Measurements from ENCODE around the gene ASPSCR1.
"Not testable (repeated sequence)": the region's sequence is repeated elsewhere in the genome, so short reads cannot be mapped to it uniquely, and the experiment has no call there.

The ASPSCR1 gene

DNA sequence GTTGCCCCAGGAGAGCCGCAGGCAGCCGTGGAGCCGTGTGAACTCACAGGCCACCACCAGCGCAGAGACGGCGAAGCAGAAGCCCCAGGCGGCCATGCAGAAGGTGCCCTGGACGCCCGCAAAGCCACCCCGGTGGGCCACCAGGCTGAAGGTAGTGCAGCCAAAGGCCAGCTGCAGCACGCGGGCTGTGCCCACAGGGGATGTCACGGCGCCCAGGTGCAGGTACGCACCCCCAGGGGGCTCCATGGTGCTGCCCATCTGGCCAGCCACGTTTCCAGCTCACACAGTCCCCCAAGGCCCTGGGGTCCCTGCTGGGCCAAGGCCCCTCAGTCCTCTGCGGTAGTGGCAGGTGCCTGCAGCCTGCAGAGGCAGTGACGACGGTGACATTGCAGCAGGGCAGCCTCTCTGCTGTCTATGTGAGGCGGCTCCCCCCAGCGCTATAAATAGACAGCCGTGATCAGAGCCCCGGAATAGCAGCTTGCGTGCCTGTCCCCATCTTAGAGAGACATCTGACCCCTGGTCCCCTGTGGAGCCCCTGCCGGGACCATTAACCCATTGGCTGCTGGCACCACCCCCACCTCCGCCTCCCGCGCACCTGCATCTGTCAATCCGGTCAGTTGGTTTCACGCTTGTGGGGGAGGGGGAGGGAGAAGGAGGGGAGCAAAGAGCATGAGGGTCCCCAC is 35.8 kb upstream of the ASPSCR1 start:
- no peak for DNase-seq (ENCODE audit: low read depth)

DNA sequence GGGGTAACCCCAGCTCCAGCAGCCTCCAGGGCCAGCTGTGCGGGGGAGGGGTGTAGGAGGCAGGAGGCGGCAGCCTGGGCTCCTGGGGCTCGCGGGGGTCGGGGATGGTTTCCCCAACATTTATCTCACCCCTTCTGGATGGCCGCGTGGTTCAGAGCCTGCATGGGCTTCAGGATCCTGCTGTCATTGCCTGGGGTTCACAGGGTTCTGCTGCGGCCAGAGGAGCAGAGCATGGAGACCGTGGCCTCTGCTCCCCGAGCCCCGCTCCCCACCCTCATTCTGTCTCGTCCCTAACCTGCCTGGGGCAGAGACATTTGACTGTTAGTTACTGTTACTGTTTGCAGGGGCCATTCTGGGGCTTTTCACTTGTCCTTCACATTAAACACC is 35.3 kb upstream of the ASPSCR1 start:
- DNase-seq (ENCODE audit: low read depth) = no peak

- DNase-seq (ENCODE audit: low read depth) = no peak
These were observed 32.6 kb upstream of the ASPSCR1 start for GRCh38 chr17:81944858-81945257.

DNA sequence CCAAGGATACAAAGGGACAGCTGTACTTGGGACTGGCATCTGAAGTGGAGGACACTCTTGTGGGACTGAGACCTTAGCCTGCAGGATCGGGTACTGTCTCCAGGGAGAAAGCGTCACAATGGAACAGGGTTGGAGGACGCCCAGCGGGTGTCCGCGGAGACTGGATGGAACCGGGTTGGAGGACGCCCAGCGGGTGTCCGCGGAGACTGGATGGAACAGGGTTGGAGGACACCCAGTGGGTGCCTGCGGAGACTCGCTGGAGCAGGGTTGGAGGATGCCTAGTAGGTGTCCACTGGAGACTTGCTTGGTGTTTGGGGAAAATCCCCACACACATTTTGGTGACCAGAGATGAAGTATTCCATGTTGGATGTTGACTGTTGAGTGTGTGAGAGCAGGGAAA is 30.2 kb upstream of the ASPSCR1 start, which contains the start of gene MYADML2:
Gene MYADML2 (minus strand): TSS at position 45 of the 400 bp plus-strand sequence. CDS start 5,492 bp downstream, outside the sequence.
- DNase-seq (ENCODE audit: low read depth) = no peak

GRCh38 chr17:81948635-81949378 is 28.6 kb upstream of the ASPSCR1 start:
- DNase-seq (ENCODE audit: low read depth) = no peak

DNA sequence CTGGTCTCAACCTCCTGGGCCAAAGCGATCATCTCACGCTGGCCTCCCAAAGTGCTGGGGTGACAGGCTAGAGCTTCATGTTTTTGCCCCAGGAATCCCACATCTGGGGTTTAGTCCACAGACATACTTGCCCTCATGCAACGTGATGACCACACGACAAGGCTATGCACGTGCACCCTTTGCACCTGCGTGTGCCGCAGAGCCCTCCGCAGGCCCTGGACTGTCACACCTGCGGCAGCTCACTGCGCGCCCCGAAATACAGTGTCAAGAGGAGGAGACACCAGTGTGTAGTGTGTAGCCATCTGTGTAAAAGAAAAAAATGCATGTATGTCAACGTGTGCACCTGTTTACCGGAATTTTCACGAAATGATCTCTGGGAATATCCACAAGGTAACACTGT is 26.9 kb upstream of the ASPSCR1 start:
- DNase-seq (ENCODE audit: low read depth) = no peak

DNA sequence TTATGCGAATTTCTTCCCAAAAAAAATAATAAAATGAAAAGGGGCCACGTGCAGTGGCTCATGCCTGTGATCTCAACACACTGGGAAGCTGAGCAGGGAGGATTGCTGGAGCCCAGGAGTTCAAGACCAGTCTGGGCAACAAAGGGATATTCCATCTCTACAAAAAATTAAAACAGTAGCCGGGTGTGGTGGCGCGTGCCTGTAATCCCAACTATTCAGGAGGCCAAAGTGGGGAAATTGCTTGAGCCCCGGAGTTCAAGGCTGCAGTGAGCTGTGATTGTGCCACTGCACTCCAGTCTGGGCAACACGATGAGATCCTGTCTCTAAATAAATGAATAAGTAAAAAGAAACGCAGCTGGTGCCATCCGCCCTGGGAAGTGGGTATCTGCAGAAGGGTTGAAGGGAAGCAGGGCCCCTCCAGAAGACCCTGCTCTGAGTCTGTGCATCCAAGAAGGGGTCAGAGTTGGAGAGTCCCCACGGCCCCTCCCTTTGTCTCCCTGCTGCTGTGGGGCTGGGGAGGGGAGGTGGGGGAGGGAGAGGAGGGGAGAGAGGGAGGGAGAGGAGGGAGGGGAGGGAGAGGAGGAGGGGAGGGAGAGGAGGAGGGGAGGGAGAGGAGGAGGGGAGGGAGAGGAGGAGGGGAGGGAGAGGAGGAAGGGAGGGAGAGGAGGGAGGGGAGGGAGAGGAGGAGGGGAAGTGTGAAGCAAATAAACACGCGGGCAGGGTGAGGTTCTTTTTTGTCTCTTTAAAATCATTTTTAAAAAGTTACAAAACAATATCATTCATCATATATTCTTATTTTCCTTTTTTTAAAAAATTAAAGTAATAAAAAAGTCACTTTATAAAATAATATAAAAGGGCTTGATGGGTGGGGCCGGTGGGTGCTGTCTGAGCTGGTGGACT is 25.4 kb upstream of the ASPSCR1 start:
- no peak for DNase-seq (ENCODE audit: low read depth)

GRCh38 chr17:81952792-81953228 is 24.6 kb upstream of the ASPSCR1 start:
- no peak for DNase-seq (ENCODE audit: low read depth)

GRCh38 chr17:81953443-81953842 is 24.0 kb upstream of the ASPSCR1 start:
- not testable (repeated sequence) for DNase-seq (ENCODE audit: low read depth)

DNA sequence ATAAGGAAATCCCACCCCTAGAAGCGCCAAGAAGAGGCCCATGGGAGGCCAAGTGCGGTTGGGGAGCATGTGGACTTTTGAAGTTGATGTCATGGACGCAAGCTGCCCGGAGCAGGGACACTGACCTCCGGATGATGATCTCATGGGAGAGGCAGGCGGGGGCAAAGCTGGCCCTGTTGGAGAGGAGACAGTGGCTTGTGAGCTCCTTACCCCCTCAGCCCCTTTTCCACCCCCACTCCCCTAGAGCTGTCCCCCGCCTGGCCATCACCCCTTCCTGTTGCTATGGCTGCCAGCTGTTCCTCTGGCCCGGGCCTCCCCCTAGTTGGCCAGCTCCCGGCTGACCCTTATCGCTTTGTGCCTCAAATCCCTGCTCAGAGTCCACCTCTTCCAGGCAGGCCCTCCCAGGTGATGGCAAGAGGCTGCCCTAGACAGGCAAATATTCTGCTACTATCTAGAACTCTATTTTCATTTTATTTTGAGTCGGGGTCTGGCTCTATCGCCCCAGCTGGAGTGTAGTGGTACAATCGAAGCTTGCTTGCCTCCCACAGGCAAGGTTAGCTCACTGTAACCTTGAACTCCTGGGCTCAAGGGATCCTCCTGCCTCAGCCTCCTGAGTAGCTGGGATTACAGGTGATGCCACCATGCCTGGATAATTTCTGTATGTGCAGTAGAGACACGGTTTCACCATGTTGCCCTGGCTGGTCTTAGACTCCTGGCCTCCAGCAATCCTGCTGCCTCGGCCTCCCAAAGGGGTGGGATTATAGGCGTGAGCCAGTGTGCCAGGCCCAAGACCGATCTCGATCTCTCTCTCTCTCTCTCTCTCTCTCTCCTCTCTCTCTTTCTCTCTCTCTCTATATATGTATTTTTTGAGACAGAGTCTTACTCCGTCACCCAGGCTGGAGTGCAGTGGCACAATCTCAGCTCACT is 23.0 kb upstream of the ASPSCR1 start:
- no peak for DNase-seq (ENCODE audit: low read depth)

DNA sequence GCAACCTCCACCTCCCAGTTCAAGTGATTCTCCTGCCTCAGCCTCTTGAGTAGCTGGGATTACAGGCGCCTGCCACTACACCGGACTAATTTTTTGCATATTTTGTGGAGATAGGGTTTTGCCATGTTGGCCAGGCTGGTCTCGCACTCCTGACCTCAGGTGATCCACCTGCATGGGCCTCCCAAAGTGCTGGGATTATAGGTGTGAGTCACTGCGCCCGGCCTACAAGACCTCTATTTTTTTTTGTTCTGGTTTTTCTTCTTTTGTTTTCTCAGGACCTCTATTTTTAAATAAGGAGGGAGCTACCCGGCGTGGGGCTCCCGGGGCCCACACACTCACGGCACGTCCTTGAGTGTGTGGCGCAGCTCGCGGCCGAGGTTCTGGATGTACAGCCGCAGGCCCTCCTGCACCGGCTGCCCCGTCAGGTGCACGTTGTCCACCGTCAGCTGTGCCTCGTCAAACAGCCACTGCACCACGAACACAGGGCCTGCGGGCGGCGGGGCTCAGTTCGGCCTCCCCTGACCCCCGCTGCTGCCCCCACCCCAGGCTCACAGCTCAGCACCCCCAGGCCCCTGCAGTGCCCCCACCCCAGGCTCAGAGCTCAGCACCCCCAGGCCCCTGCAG is 22.3 kb upstream of the ASPSCR1 start:
- DNase-seq (ENCODE audit: low read depth) = no peak

GRCh38 chr17:81955756-81956544 is 21.5 kb upstream of the ASPSCR1 start:
- DNase-seq (ENCODE audit: low read depth) = no peak

GRCh38 chr17:81956607-81957589 is 20.5 kb upstream of the ASPSCR1 start:
- DNase-seq (ENCODE audit: low read depth) = no peak

GRCh38 chr17:81957691-81958432 is 19.6 kb upstream of the ASPSCR1 start:
- no peak for DNase-seq (ENCODE audit: low read depth)

- DNase-seq (ENCODE audit: low read depth) = no peak
These were observed 18.6 kb upstream of the ASPSCR1 start for GRCh38 chr17:81958633-81959342.

DNA sequence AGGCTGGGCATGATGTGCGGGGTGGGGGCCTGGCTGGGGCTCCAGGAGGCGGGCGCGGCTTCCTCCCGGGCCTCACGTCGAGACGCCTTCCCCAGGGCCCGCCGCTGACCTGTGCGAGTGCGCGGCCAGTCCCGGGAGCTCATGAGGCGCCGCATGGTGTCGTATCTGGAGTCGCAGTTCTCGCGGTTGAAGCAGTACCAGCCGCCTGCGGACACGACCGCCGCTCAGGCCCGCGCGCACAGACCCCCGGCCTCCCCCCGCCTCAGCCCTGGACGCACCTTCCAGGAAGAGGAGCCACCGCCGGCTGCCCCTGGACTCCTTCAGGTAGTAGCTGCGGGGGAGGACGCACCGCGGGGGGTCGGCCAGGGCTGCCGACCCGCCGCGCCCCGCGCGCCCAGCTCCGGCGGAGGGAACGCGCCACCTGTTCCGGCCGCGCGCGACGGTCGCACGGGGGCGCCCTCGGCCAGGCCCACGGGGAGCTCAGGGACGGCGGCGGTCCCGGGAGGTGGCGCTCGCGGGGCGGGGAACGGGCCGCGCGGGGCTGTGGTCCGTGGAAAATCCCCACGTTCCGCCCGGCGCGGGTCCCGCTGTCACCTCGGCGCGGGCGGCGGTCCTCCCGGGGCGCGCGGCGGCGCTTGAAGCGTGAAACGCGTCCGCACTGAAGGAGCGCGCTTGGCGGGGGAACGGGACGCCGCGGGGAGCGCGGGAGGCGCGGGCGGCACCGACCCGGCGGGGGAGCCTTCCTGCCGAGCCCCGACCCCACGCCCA is 17.9 kb upstream of the ASPSCR1 start:
- DNase-seq (ENCODE audit: low read depth) = peak; percentile 69
